Muscle layer of colon (tissue), 2 donors: Measurements from ENCODE around the gene KLRF1.

Source experiments
- H3K27ac ChIP-seq: one replicate; pipeline ENCODE4 v1.7.0; 2013; ENCODE audit warnings: low read depth, mild to moderate bottlenecking, low read length, moderate library complexity
- H3K27me3 ChIP-seq, 2 donors: one replicate each; pipeline ENCODE4 v1.7.0; 2013; ENCODE audit warnings: low read length in 2 of 2, mild to moderate bottlenecking in 2 of 2; ENCODE audit not compliant: insufficient read depth in 2 of 2, control insufficient read depth in 1 of 2
- H3K36me3 ChIP-seq: one replicate; pipeline ENCODE4 v1.7.0; 2013; ENCODE audit warnings: mild to moderate bottlenecking, low read length; ENCODE audit not compliant: insufficient read depth
- H3K4me1 ChIP-seq: one replicate; pipeline ENCODE4 v1.7.0; 2013; ENCODE audit warnings: mild to moderate bottlenecking, low read length; ENCODE audit not compliant: insufficient read depth
- H3K4me3 ChIP-seq, 2 donors: one replicate each; pipeline ENCODE4 v1.7.0; 2013; ENCODE audit warnings: low read length in 2 of 2, low read depth in 1 of 2, mild to moderate bottlenecking in 1 of 2, moderate library complexity in 1 of 2
- H3K9ac ChIP-seq: one replicate; pipeline ENCODE4 v1.7.0; 2013; ENCODE audit warnings: low read length
- H3K9me3 ChIP-seq: one replicate; pipeline ENCODE4 v1.7.0; 2013; ENCODE audit warnings: mild to moderate bottlenecking, low read length
- donor health status: abdominal sarcoma.
- donor health status: Adenocarcinoma of cecum.

The KLRF1 gene

DNA sequence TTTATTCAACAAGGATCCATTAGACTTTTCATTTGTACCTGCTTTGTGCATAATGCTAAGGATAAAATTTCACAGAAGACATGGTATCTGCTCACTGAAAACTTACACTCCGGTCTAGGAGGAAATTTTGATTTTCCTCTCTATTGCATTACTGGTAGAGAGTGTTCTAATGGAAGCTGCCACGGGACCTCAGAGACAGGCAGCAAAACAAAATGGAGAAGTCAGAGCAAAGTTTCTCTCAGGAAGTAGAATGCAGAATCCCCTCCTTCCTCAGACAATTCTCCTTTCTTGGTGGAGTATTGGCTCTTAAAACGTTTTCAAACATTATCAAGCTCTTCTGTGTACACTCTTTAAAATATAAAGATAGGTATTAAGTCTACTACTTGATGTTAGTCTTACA lies 29.6 kb downstream of the KLRF1 start:
- Histone ChIP-seq H3K4me1 (no peaks in the 10 kb centered on the region), H3K27me3 (no peaks in the 10 kb centered on the region), H3K27ac (no peak overlapping the region)

DNA sequence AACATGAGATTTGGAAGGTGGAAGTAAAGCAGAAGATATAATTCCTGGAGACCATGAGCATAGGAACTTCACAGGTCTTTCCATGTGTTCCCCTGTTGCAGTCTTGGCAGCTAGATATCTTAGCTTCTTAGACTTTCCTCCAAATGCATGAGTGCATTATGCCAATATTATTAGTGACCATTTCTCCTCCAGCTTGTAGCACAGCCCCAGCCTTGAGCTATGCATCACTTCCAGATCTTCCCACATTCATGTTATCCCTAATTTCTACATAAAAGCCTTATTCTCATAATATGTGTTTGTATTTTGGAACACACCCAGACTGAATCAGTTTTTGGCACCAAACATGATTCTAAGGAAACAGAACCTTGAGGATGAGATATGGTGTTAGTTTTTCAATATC lies 30.9 kb downstream of the KLRF1 start:
- Histone ChIP-seq H3K4me1 (no peaks in the 10 kb centered on the region), H3K9me3 (no peaks in the 10 kb centered on the region), H3K27me3 (no peaks in the 10 kb centered on the region), H3K9ac (no peak overlapping the region), H3K36me3 (no peaks in the 10 kb centered on the region), H3K4me3 (no peak overlapping the region), H3K27ac (no peak overlapping the region)

More for the DNA sequence above, 29.6 kb downstream of the KLRF1 start:
- no peak overlapping the region for H3K9ac ChIP-seq
- H3K9me3 ChIP-seq = no peaks in the 10 kb centered on the region
- H3K36me3 ChIP-seq = no peaks in the 10 kb centered on the region
- no peak overlapping the region for H3K4me3 ChIP-seq

- no peak overlapping the region for H3K4me3 ChIP-seq
These were observed 37.8 kb downstream of the KLRF1 start for GRCh38 chr12:9864913-9865675.

GRCh38 chr12:9866860-9867269 lies 39.6 kb downstream of the KLRF1 start:
- Histone ChIP-seq H3K4me1 (no peaks in the 10 kb centered on the region), H3K9me3 (no peaks in the 10 kb centered on the region), H3K4me3 (no peak overlapping the region), H3K27me3 (no peaks in the 10 kb centered on the region), H3K27ac (peak overlapping the region; percentile 2), H3K36me3 (no peaks in the 10 kb centered on the region), H3K9ac (no peak overlapping the region)

More at GRCh38 chr12:9864913-9865675, 37.8 kb downstream of the KLRF1 start:
- H3K4me1 ChIP-seq = no peaks in the 10 kb centered on the region
- no peaks in the 10 kb centered on the region for H3K9me3 ChIP-seq
- no peak overlapping the region for H3K27ac ChIP-seq
- no peaks in the 10 kb centered on the region for H3K27me3 ChIP-seq
- H3K36me3 ChIP-seq = no peaks in the 10 kb centered on the region
- H3K9ac ChIP-seq = no peak overlapping the region

DNA sequence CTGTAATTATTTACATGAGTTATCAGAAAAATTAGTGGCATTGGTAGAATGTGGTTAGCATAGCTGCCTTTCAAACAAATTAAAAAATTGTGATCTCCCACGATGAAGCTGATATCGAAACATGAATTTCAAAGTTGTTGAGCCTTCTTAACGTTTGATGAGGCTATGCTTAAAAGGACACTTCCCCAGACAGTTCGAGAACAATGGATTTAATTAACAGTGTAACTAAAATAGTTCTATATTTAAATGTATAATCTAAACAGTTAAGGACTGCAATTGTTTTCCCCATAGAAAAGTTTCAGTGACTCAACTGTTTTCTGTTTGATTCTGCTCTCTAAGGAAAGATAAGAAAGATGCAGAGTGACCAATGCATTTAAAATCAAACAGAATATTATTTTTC lies 40.2 kb downstream of the KLRF1 start:
- H3K27ac ChIP-seq = no peak overlapping the region

DNA sequence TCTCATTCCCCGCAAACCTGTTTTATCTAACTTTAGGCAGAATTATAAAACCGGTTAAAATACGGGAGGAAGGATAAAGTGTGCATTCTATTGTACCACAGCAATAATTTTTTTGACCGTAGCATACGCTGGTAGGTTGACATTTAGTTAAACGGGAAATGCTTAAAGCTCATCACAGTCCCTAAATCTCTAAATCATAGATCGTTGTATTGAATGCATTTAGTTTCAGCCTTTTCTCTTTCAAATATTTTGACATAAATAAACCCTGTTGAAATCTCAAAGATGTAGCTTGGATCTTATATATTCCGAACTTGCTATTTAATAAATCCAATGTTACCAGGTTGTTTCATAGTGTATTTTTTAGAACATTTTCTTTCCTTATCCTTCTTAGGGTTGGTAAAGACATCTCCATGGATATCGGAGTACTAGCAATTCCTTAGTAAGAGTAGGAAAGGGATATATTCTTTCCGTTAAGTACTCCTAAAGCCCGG lies 41.1 kb downstream of the KLRF1 start:
- Histone ChIP-seq H3K36me3 (no peaks in the 10 kb centered on the region), H3K27ac (no peak overlapping the region), H3K9ac (no peak overlapping the region), H3K4me1 (no peaks in the 10 kb centered on the region), H3K9me3 (no peaks in the 10 kb centered on the region), H3K4me3 (peak overlapping the region; percentile 47 to 69), H3K27me3 (no peaks in the 10 kb centered on the region)

More for the DNA sequence above, 40.2 kb downstream of the KLRF1 start:
- Histone ChIP-seq H3K27me3 (no peaks in the 10 kb centered on the region), H3K9ac (no peak overlapping the region), H3K9me3 (no peaks in the 10 kb centered on the region), H3K36me3 (no peaks in the 10 kb centered on the region), H3K4me1 (no peaks in the 10 kb centered on the region), H3K4me3 (no peak overlapping the region)

DNA sequence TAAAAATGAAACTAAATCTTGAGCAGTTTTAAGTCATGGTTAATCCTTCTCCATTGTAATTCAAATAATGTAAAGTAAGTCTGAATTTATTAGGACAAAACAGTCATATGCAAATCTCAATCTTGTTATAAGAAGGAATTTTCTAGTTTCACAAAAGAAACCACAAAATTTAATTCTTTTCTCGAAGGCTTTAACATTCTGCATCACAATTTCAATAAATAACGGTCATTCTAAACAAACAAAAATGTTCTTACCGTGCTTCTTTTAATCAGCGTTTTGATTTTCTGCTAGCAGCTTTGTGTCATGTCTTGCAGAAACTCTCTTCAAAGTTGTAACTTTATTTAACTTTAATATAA lies 41.6 kb downstream of the KLRF1 start:
- Histone ChIP-seq H3K36me3 (no peaks in the 10 kb centered on the region), H3K27me3 (no peaks in the 10 kb centered on the region), H3K9ac (no peak overlapping the region), H3K4me3 (peak overlapping the region; percentile 47 to 69), H3K27ac (no peak overlapping the region), H3K4me1 (no peaks in the 10 kb centered on the region), H3K9me3 (no peaks in the 10 kb centered on the region)

- H3K9me3 ChIP-seq = no peaks in the 10 kb centered on the region
- peak within 1 kb of the TSS; percentile 47 to 69 for H3K4me3 ChIP-seq
- H3K9ac ChIP-seq = peak within 1 kb of the TSS; percentile 73
- no peaks in the 10 kb centered on the region for H3K36me3 ChIP-seq
- H3K4me1 ChIP-seq = no peaks in the 10 kb centered on the region
- H3K27me3 ChIP-seq = no peaks in the 10 kb centered on the region
- H3K27ac ChIP-seq = peak within 1 kb of the TSS; percentile 72
These were observed 42.3 kb downstream of the KLRF1 start, which contains the start of gene CLEC2B for GRCh38 chr12:9869307-9870161. TSS of gene CLEC2B (minus strand) at chr12:9869354.

DNA sequence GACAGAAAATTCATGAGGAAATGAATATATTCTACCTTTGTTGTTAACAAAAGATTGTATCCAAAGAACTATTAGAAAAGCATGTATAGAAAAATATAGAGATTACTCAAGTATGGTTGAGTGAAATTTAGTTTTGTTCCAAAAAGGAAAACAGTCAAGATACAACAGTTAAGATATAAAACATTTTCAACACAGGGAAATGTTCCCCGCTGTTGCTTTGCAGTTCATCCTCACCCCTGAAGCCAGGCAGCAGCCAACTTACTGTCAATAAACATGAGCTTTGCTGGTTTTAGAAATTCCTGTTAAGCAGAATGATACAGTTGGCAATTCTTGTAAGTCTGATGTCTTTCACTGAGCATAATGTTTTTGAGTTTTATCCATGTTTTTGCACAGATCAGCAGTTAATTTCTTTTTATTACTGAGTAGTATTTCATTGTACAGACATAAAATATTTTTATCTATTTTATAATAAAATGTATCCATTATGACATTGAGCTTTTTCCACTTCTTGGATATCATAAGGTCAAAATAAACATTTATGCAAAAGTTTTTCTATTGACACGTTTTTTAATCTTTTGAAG lies 43.1 kb downstream of the KLRF1 start:
- H3K4me3 ChIP-seq = peak overlapping the region in 1 of 2 donors; percentile 69

DNA sequence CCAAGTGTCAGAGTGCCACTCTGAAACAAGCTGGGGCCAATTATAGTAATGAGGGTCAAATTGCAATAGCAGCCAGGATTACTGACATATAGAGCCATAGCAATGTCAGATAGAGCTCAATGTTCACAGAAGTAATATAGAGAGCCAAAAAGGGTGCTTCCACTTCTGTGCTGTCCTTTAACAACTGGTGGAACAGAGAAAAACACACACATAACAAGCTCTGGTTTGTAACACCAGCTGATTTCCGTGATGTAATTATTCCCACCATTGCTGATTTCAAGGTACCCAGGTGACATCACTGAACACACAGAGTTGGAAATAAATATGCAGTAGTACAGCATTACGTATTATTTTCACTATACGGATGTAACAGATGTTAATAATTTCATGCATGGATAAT lies 44.9 kb downstream of the KLRF1 start:
- Histone ChIP-seq H3K4me3 (no peak overlapping the region), H3K27ac (no peak overlapping the region)

More for the DNA sequence above, 43.1 kb downstream of the KLRF1 start:
- Histone ChIP-seq H3K27me3 (no peaks in the 10 kb centered on the region), H3K27ac (peak overlapping the region; percentile 72), H3K9ac (peak overlapping the region; percentile 73), H3K4me1 (no peaks in the 10 kb centered on the region), H3K36me3 (no peaks in the 10 kb centered on the region), H3K9me3 (no peaks in the 10 kb centered on the region)

DNA sequence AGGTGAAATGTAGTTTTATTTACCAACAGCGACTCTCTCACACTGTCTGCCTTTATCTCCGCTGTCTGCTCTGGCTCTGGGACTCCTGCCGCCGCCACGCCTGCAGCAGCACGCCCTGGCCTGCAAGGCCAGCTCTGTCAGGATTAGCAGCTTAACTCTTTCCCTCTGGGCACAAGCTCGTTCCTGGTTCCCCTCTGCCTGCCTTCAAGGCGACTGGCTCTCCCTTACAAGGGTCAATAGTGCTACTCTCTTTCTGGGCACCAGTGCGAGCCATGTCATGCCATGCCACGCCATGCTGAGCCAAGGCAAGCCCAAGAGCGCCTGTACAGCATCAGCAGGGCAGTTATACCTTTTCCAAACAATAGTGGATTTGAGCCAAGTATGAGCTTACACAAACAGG lies 45.5 kb downstream of the KLRF1 start:
- no peaks in the 10 kb centered on the region for H3K4me1 ChIP-seq
- H3K27ac ChIP-seq = no peak overlapping the region
- no peaks in the 10 kb centered on the region for H3K36me3 ChIP-seq
- H3K27me3 ChIP-seq = no peaks in the 10 kb centered on the region
- H3K9ac ChIP-seq = no peak overlapping the region
- no peak overlapping the region for H3K4me3 ChIP-seq
- no peaks in the 10 kb centered on the region for H3K9me3 ChIP-seq

More for the DNA sequence above, 44.9 kb downstream of the KLRF1 start:
- no peaks in the 10 kb centered on the region for H3K27me3 ChIP-seq
- no peak overlapping the region for H3K9ac ChIP-seq
- no peaks in the 10 kb centered on the region for H3K9me3 ChIP-seq
- H3K36me3 ChIP-seq = no peaks in the 10 kb centered on the region
- no peaks in the 10 kb centered on the region for H3K4me1 ChIP-seq
